Neural cell (in vitro differentiated cells): ENCODE data around the gene PLEKHA7. TPM values are rescaled to one million over a fixed set of nuclear protein-coding genes. Genes with fewer than 3 reads are reported as not detected.

Source experiments
- H2AFZ ChIP-seq: fragments of 200-600, 300-800 bp; sonication (generic), shearing (Covaris generic); 2 replicates; pipeline ENCODE4 v1.6.0; 2014; ENCODE audit warnings: low read depth, mild to moderate bottlenecking, antibody characterized with exemption, low read length, moderate library complexity
- H3F3A ChIP-seq: fragments of 200-600 bp; shearing (Covaris generic); 2 replicates; pipeline ENCODE4 v1.6.1; 2016; ENCODE audit warnings: mild to moderate bottlenecking, moderate library complexity, mixed read lengths, antibody characterized with exemption, low read length; ENCODE audit not compliant: insufficient read depth, poor library complexity, severe bottlenecking
- H3K27ac ChIP-seq: fragments of 200-600, 300-800 bp; sonication (generic), shearing (Covaris generic); 2 replicates; pipeline ENCODE4 v1.5.1; 2014; ENCODE audit warnings: mild to moderate bottlenecking, low read length, moderate library complexity
- H3K27me3 ChIP-seq: fragments of 300-800, 200-600 bp; sonication (generic), shearing (Covaris generic); 2 replicates; pipeline ENCODE4 v1.6.0; 2014; ENCODE audit warnings: mild to moderate bottlenecking, low read depth, low read length, moderate library complexity; ENCODE audit not compliant: insufficient read depth
- H3K36me3 ChIP-seq: fragments of 300-800, 200-600 bp; sonication (generic), shearing (Covaris generic); 2 replicates; pipeline ENCODE4 v1.5.1; 2014; ENCODE audit warnings: mild to moderate bottlenecking, antibody characterized with exemption, low read length, moderate library complexity; ENCODE audit not compliant: insufficient read depth
- H3K4me2 ChIP-seq: fragments of 300-800, 200-600 bp; sonication (generic), shearing (Covaris generic); 2 replicates; pipeline ENCODE4 v1.6.0; 2014; ENCODE audit warnings: mild to moderate bottlenecking, low read length
- H3K4me3 ChIP-seq: fragments of 300-800, 200-600 bp; sonication (generic), shearing (Covaris generic); 2 replicates; pipeline ENCODE4 v1.5.1; 2014; ENCODE audit warnings: mild to moderate bottlenecking, low read length, moderate library complexity
- H3K79me2 ChIP-seq: fragments of 200-600 bp; shearing (Covaris generic); replicated peaks from 2 replicates; pipeline ENCODE4 v1.6.0; 2014; ENCODE audit warnings: mild to moderate bottlenecking, low read length, moderate library complexity; ENCODE audit not compliant: insufficient read depth
- H3K9ac ChIP-seq: fragments of 300-800, 200-600 bp; sonication (generic), shearing (Covaris generic); 2 replicates; pipeline ENCODE4 v1.6.1; 2016; ENCODE audit warnings: mild to moderate bottlenecking, low read length, mixed read lengths
- H3K9me2 ChIP-seq: fragments of 200-600 bp; shearing (Covaris generic); 2 replicates; pipeline ENCODE4 v1.6.1; 2016; ENCODE audit warnings: mild to moderate bottlenecking, low read length, mixed read lengths; ENCODE audit not compliant: insufficient read depth
- H3K9me3 ChIP-seq: fragments of 200-600, 300-800 bp; sonication (generic), shearing (Covaris generic); 2 replicates; pipeline ENCODE4 v1.6.1; 2016; ENCODE audit warnings: mild to moderate bottlenecking, mixed run types, low read length, moderate library complexity, mixed read lengths
- H4K20me1 ChIP-seq: fragments of 200-600 bp; shearing (Covaris generic); 2 replicates; pipeline ENCODE4 v1.6.1; 2016; ENCODE audit warnings: mild to moderate bottlenecking, mixed run types; ENCODE audit not compliant: insufficient read depth
- CTCF ChIP-seq: fragments of 450-650 bp; IDR thresholded peaks from 2 replicates; pipeline ENCODE4 v1.5.1; 2014; ENCODE audit warnings: antibody characterized with exemption, mild to moderate bottlenecking, moderate library complexity; ENCODE audit not compliant: poor library complexity, severe bottlenecking
- EP300 ChIP-seq: fragments of 450-650 bp; conservative IDR thresholded peaks from 2 replicates; pipeline ENCODE4 v1.6.1; 2014; ENCODE audit warnings: antibody characterized with exemption, mild to moderate bottlenecking, moderate library complexity; ENCODE audit not compliant: poor library complexity, severe bottlenecking
- EZH2 ChIP-seq: fragments of 200-600, 300-800 bp; shearing (Covaris generic), sonication (generic); IDR thresholded peaks from 2 replicates; pipeline ENCODE4 v1.6.1; 2014; ENCODE audit warnings: antibody characterized with exemption, low read length, borderline replicate concordance, mild to moderate bottlenecking; ENCODE audit not compliant: insufficient read depth, poor library complexity, severe bottlenecking
- MXI1 ChIP-seq: fragments of 450-650 bp; conservative IDR thresholded peaks from 2 replicates; pipeline ENCODE4 v1.6.1; 2014; ENCODE audit warnings: antibody characterized with exemption, mild to moderate bottlenecking; ENCODE audit not compliant: poor library complexity, severe bottlenecking
- POLR2AphosphoS5 ChIP-seq: IDR thresholded peaks from 2 replicates; pipeline ENCODE4 v1.6.1; 2012
- RAD21 ChIP-seq: fragments of 450-650 bp; conservative IDR thresholded peaks from 2 replicates; pipeline ENCODE4 v1.6.1; 2014; ENCODE audit warnings: antibody characterized with exemption, mild to moderate bottlenecking, moderate library complexity
- REST ChIP-seq: IDR thresholded peaks from 2 replicates; pipeline ENCODE4 v1.6.1; 2012; ENCODE audit warnings: borderline replicate concordance
- SMC3 ChIP-seq: fragments of 450-650 bp; conservative IDR thresholded peaks from 2 replicates; pipeline ENCODE4 v1.6.1; 2014; ENCODE audit warnings: antibody characterized with exemption, mild to moderate bottlenecking, moderate library complexity; ENCODE audit not compliant: poor library complexity
- TAF1 ChIP-seq: IDR thresholded peaks from 2 replicates; pipeline ENCODE4 v1.6.1; 2012; ENCODE audit warnings: low read depth
- polyA plus RNA-seq: library from polyadenylated mRNA; depleted of rRNA; stranded (reverse); fragments of >200 nt; gene quantifications from 2 replicates; pipeline ENCODE4 v1.2.3, GENCODE V29; 2014

PLEKHA7 gene
- polyA plus RNA-seq, 1 donor from 2014 or later, result 45.7 TPM

GRCh38 chr11:16827139-16827538 lies 187.1 kb downstream of the PLEKHA7 start:
- H3K4me2 ChIP-seq, result no peak overlapping the region
- no peak overlapping the region for H3K27ac ChIP-seq
- no peaks in the 10 kb centered on the region for H3K9me2 ChIP-seq
- H3K4me3 ChIP-seq, result no peak overlapping the region
- H3K9ac ChIP-seq, result no peak overlapping the region
- no peaks in the 10 kb centered on the region for H3K27me3 ChIP-seq
- peaks cover 15% of the 10 kb centered on the region for H3K36me3 ChIP-seq
- H2AFZ ChIP-seq, result no peak overlapping the region
- TF ChIP-seq POLR2AphosphoS5, result no peak
- no peak for TF ChIP-seq REST
- no peak for TF ChIP-seq EP300
- TF ChIP-seq TAF1, result no peak
- TF ChIP-seq MXI1, result no peak
- TF ChIP-seq CTCF, result no peak
- TF ChIP-seq EZH2, result no peak
- no peak for TF ChIP-seq SMC3
- no peak for TF ChIP-seq RAD21
- no peaks in the 10 kb centered on the region for H3F3A ChIP-seq
- H3K79me2 ChIP-seq, result no peaks in the 10 kb centered on the region
- H4K20me1 ChIP-seq, result no peaks in the 10 kb centered on the region
- no peaks in the 10 kb centered on the region for H3K9me3 ChIP-seq

GRCh38 chr11:16825968-16826367 lies 188.2 kb downstream of the PLEKHA7 start:
- no peaks in the 10 kb centered on the region for H3K9me3 ChIP-seq
- H3F3A ChIP-seq, result no peaks in the 10 kb centered on the region
- no peaks in the 10 kb centered on the region for H4K20me1 ChIP-seq
- peaks cover 6% of the 10 kb centered on the region for H3K36me3 ChIP-seq
- H3K4me2 ChIP-seq, result no peak overlapping the region
- H3K9ac ChIP-seq, result no peak overlapping the region
- H3K27me3 ChIP-seq, result no peaks in the 10 kb centered on the region
- H2AFZ ChIP-seq, result no peak overlapping the region
- H3K79me2 ChIP-seq, result no peaks in the 10 kb centered on the region
- TF ChIP-seq EZH2, result no peak
- TF ChIP-seq RAD21, result no peak
- no peak for TF ChIP-seq TAF1
- no peak for TF ChIP-seq CTCF
- TF ChIP-seq MXI1, result no peak
- no peak for TF ChIP-seq POLR2AphosphoS5
- TF ChIP-seq SMC3, result no peak
- no peak for TF ChIP-seq REST
- TF ChIP-seq EP300, result no peak
- H3K9me2 ChIP-seq, result no peaks in the 10 kb centered on the region
- no peak overlapping the region for H3K27ac ChIP-seq
- no peak overlapping the region for H3K4me3 ChIP-seq
